Activated CD4-positive, CD25-positive, alpha-beta regulatory T cell treated with anti-CD3 and anti-CD28 coated beads, Interleukin-2, amount 50 U/mL, for 24 hours (primary cell): ENCODE results near the gene ZG16B.

Source experiments
- ATAC-seq, 2 donors: fragments of 150-1000 bp; cut with Tn5 transposase; one replicate each; pipeline ENCODE4 v1.10.0; 2021; ENCODE audit warnings: mild to moderate bottlenecking in 1 of 2, moderate library complexity in 1 of 2

Gene ZG16B

GRCh38 chr16:2846511-2847310, 16.6 kb downstream of the ZG16B start:
- peak; percentile 64 to 75 for ATAC-seq

- no peak for ATAC-seq
These were observed 19.0 kb downstream of the ZG16B start for GRCh38 chr16:2848933-2849725.

- ATAC-seq, result no peak
These were observed 22.1 kb downstream of the ZG16B start for GRCh38 chr16:2852003-2852730.

GRCh38 chr16:2852731-2853507, 22.8 kb downstream of the ZG16B start:
- ATAC-seq, result no peak

GRCh38 chr16:2853531-2854073, 23.5 kb downstream of the ZG16B start:
- no peak for ATAC-seq

GRCh38 chr16:2854700-2855309, 24.7 kb downstream of the ZG16B start:
- no peak for ATAC-seq

GRCh38 chr16:2855536-2855935, 25.4 kb downstream of the ZG16B start:
- no peak for ATAC-seq

- no peak for ATAC-seq
These were observed 26.1 kb downstream of the ZG16B start for GRCh38 chr16:2856061-2856670.

- ATAC-seq, result no peak
These were observed 26.8 kb downstream of the ZG16B start for GRCh38 chr16:2856686-2857450.

GRCh38 chr16:2857451-2858244, 27.5 kb downstream of the ZG16B start, which contains the start of gene PRSS22:
TSS of gene PRSS22 (minus strand) at chr16:2858170. CDS start at chr16:2858104, 66 bp downstream.
- peak in 1 of 2 donors; percentile 18 for ATAC-seq

GRCh38 chr16:2858245-2859025, 28.3 kb downstream of the ZG16B start:
- no peak for ATAC-seq

GRCh38 chr16:2859686-2860265, 29.7 kb downstream of the ZG16B start:
- no peak for ATAC-seq

GRCh38 chr16:2860826-2861567, 30.9 kb downstream of the ZG16B start:
- no peak for ATAC-seq

GRCh38 chr16:2865651-2866050, 35.5 kb downstream of the ZG16B start:
- ATAC-seq, result no peak

GRCh38 chr16:2866431-2866830, 36.3 kb downstream of the ZG16B start:
- no peak for ATAC-seq

- no peak for ATAC-seq
These were observed 37.5 kb downstream of the ZG16B start for GRCh38 chr16:2867661-2867986.

GRCh38 chr16:2867987-2868789, 38.1 kb downstream of the ZG16B start:
- ATAC-seq, result peak; percentile 96 to 97
